Panc1 (cell line): ENCODE data around the gene HINFP. TPM values are rescaled to one million over a fixed set of nuclear protein-coding genes. Genes with fewer than 3 reads are reported as not detected.

Experiments
- ATAC-seq: fragments of 200-7000 bp; cut with Tn5 transposase; 2 replicates; pipeline ENCODE4 v1.9.1; 2020; ENCODE audit warnings: mild to moderate bottlenecking, moderate library complexity
- BruUV-seq: library from RNA; stranded (reverse); fragments of 400-500 nt; replicated peaks from 2 replicates; lab custom pipeline; 2021; lab: Mats Ljungman, UMichigan
- CTCF ChIA-PET: fragments of 300-600 bp; sonication (Branson Sonifier 250); formaldehyde crosslinking; loops from one replicate; lab custom pipeline; 2022; ENCODE audit warnings: antibody characterized with exemption; lab: Charles Lee
- POLR2A ChIA-PET: fragments of 300-600 bp; sonication (Branson Sonifier 250); formaldehyde crosslinking; loops from one replicate; lab custom pipeline; 2022; ENCODE audit warnings: antibody characterized with exemption; lab: Charles Lee
- DNase-seq: peaks from one replicate; pipeline ENCODE4 v3.0.0-alpha.2; 2010; ENCODE audit warnings: low read depth, low spot score
- H3K27ac ChIP-seq: 2 replicates; pipeline ENCODE4 v1.5.1; 2011; ENCODE audit warnings: mild to moderate bottlenecking, low read length, inconsistent platforms
- H3K27me3 ChIP-seq: fragments of 200-500 bp; sonication (Bioruptor generic); 2 replicates; pipeline ENCODE4 v1.6.0; 2014; ENCODE audit warnings: low read length, inconsistent platforms; ENCODE audit not compliant: control insufficient read depth, insufficient read depth
- H3K36me3 ChIP-seq: fragments of 200-500 bp; sonication (Bioruptor generic); 2 replicates; pipeline ENCODE4 v1.5.1; 2014; ENCODE audit warnings: inconsistent platforms, mild to moderate bottlenecking, low read length, moderate library complexity; ENCODE audit not compliant: control insufficient read depth, insufficient read depth
- H3K4me1 ChIP-seq: 2 replicates; pipeline ENCODE4 v1.5.1; 2011; ENCODE audit warnings: inconsistent platforms, mild to moderate bottlenecking, low read length, moderate library complexity; ENCODE audit not compliant: control insufficient read depth, insufficient read depth
- H3K4me3 ChIP-seq, 2 experiments: 2 replicates each; pipeline ENCODE4 v1.5.1; 2011 to 2012; ENCODE audit warnings: low read depth in 2 of 2, low read length in 2 of 2, mild to moderate bottlenecking in 2 of 2, inconsistent platforms in 1 of 2, moderate library complexity in 1 of 2
- H3K9me3 ChIP-seq: fragments of 200-500 bp; sonication (Bioruptor generic); 2 replicates; pipeline ENCODE4 v1.5.1; 2014; ENCODE audit warnings: low read depth, mild to moderate bottlenecking, inconsistent platforms, low read length, moderate library complexity; ENCODE audit not compliant: control insufficient read depth, insufficient read depth
- POLR2AphosphoS5 ChIP-seq: IDR thresholded peaks from 2 replicates; pipeline ENCODE4 v1.6.1; 2012; ENCODE audit warnings: mild to moderate bottlenecking, low read depth, low read length, moderate library complexity
- SIN3A ChIP-seq: IDR thresholded peaks from 2 replicates; pipeline ENCODE4 v1.6.1; 2012; ENCODE audit warnings: low read depth, mild to moderate bottlenecking, low read length, moderate library complexity, borderline replicate concordance; ENCODE audit not compliant: insufficient read depth
- TCF7L2 ChIP-seq: IDR thresholded peaks from 2 replicates; pipeline ENCODE4 v1.6.1; 2011; ENCODE audit warnings: mild to moderate bottlenecking, low read depth, low read length, inconsistent platforms
- in situ Hi-C: cut with HindIII; loops from 2 replicates; pipeline ENCODE4 v1.10.0; 2016; ENCODE audit warnings: low sequenced_read_pairs, low pct_unique_long_range_greater_than_20kb
- intact Hi-C: fragments of 100-400 bp; cut with micrococcal nuclease; formaldehyde crosslinking; loops from one replicate; pipeline ENCODE4 v1.10.0; 2022; ENCODE audit not compliant: unreplicated experiment
- total RNA-seq: library from RNA; stranded (reverse); gene quantifications from one replicate; pipeline ENCODE4 v1.2.1, GENCODE V29; 2021; ENCODE audit not compliant: unreplicated experiment
- TF ChIP-seq, protein P1 (sequence below): fragments of 450-650 bp; IDR thresholded peaks from 2 replicates; pipeline ENCODE4 v1.5.1; 2017; ENCODE audit warnings: mild to moderate bottlenecking
- TF ChIP-seq, protein P2 (sequence below), 2 experiments: IDR thresholded peaks; 2 replicates each; pipeline ENCODE4 v1.6.1; 2011 to 2012; ENCODE audit warnings: low read depth in 2 of 2, control low read depth in 1 of 2, low read length in 1 of 2, mild to moderate bottlenecking in 1 of 2, moderate library complexity in 1 of 2; ENCODE audit not compliant: insufficient read depth in 1 of 2

Gene HINFP
- total RNA-seq, 1 experiment from 2014 or later, result 52.7 TPM

- intact Hi-C loops (loop anchor here (5.0 kb wide), 1 partner anchor 173 kb away; no protein-coding TSS in a partner anchor), in situ Hi-C loops (no loop called here)
- ChIA-PET POLR2A (interaction anchor here (0.6 kb wide), 1 partner anchor 22 kb away, joined by 6 read pairs; no protein-coding TSS in a partner anchor), CTCF (interaction anchor here (0.6 to 1.0 kb wide), 2 partner anchors 39 to 47 kb away, joined by 3 read pairs; no protein-coding TSS in a partner anchor)
- peak within 1 kb of the TSS; percentile 44; the same call in 1 of the 2 replicates for H3K27ac ChIP-seq
- no peaks in the 10 kb centered on the region for H3K36me3 ChIP-seq
- peak within 1 kb of the TSS; percentile 63 to 64 for H3K4me3 ChIP-seq
- H3K27me3 ChIP-seq, result no peaks in the 10 kb centered on the region
- TF ChIP-seq, protein P1, sequence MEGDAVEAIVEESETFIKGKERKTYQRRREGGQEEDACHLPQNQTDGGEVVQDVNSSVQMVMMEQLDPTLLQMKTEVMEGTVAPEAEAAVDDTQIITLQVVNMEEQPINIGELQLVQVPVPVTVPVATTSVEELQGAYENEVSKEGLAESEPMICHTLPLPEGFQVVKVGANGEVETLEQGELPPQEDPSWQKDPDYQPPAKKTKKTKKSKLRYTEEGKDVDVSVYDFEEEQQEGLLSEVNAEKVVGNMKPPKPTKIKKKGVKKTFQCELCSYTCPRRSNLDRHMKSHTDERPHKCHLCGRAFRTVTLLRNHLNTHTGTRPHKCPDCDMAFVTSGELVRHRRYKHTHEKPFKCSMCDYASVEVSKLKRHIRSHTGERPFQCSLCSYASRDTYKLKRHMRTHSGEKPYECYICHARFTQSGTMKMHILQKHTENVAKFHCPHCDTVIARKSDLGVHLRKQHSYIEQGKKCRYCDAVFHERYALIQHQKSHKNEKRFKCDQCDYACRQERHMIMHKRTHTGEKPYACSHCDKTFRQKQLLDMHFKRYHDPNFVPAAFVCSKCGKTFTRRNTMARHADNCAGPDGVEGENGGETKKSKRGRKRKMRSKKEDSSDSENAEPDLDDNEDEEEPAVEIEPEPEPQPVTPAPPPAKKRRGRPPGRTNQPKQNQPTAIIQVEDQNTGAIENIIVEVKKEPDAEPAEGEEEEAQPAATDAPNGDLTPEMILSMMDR, result no peak
- no peak for TF ChIP-seq TCF7L2
- peak; percentile 52 for ATAC-seq
- H3K4me1 ChIP-seq, result peaks cover 5% of the 10 kb centered on the region; the same call in 1 of the 2 replicates
- no peaks in the 10 kb centered on the region for H3K9me3 ChIP-seq
- DNase-seq, result no peak
- BruUV-seq, result no TSS peak
These were observed 27.8 kb downstream of the HINFP start, which contains the start of gene ABCG4 for GRCh38 chr11:119149018-119149785. TSS of gene ABCG4 (plus strand) at chr11:119149052. CDS start at chr11:119149966, 914 bp downstream.

- TF ChIP-seq, protein P2, sequence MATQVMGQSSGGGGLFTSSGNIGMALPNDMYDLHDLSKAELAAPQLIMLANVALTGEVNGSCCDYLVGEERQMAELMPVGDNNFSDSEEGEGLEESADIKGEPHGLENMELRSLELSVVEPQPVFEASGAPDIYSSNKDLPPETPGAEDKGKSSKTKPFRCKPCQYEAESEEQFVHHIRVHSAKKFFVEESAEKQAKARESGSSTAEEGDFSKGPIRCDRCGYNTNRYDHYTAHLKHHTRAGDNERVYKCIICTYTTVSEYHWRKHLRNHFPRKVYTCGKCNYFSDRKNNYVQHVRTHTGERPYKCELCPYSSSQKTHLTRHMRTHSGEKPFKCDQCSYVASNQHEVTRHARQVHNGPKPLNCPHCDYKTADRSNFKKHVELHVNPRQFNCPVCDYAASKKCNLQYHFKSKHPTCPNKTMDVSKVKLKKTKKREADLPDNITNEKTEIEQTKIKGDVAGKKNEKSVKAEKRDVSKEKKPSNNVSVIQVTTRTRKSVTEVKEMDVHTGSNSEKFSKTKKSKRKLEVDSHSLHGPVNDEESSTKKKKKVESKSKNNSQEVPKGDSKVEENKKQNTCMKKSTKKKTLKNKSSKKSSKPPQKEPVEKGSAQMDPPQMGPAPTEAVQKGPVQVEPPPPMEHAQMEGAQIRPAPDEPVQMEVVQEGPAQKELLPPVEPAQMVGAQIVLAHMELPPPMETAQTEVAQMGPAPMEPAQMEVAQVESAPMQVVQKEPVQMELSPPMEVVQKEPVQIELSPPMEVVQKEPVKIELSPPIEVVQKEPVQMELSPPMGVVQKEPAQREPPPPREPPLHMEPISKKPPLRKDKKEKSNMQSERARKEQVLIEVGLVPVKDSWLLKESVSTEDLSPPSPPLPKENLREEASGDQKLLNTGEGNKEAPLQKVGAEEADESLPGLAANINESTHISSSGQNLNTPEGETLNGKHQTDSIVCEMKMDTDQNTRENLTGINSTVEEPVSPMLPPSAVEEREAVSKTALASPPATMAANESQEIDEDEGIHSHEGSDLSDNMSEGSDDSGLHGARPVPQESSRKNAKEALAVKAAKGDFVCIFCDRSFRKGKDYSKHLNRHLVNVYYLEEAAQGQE (IDR thresholded peaks at IDR 0.05; ENCODE audit: insufficient read depth in 1 of 2, low read depth in 2 of 2, low read length in 1 of 2), result no peak
- no peak for TF ChIP-seq POLR2AphosphoS5
- no peak for TF ChIP-seq SIN3A
- TF ChIP-seq, protein P1, result no peak
- TF ChIP-seq TCF7L2, result no peak
- ChIA-PET CTCF (interaction anchor here (1.0 kb wide), 1 partner anchor 40 kb away, joined by 3 read pairs; no protein-coding TSS in a partner anchor), POLR2A (no interaction called here)
- no peak for ATAC-seq
- no peak for DNase-seq
- no peaks in the 10 kb centered on the region for H3K36me3 ChIP-seq
- H3K4me3 ChIP-seq, result peak overlapping the region; percentile 63 to 64; a peak in 2 of 4 replicates
- H3K27ac ChIP-seq, result no peak overlapping the region
- H3K9me3 ChIP-seq, result no peaks in the 10 kb centered on the region
- H3K4me1 ChIP-seq, result peaks cover 5% of the 10 kb centered on the region; the same call in 1 of the 2 replicates
- in situ Hi-C loops, result no loop called here
- no peaks in the 10 kb centered on the region for H3K27me3 ChIP-seq
- intact Hi-C loops, result loop anchor here (5.0 kb wide), 1 partner anchor 172 kb away; no protein-coding TSS in a partner anchor
- BruUV-seq, result no TSS peak
These were observed 28.5 kb downstream of the HINFP start for GRCh38 chr11:119149786-119150275.
